ENCODE data around the gene NIT2. TPM values are rescaled to one million over a fixed set of nuclear protein-coding genes. Genes with fewer than 3 reads are reported as not detected.

Gene NIT2
- total and polyA plus RNA-seq, 9 of the 15 experiments (the other 6 are each of a cell fraction or from before 2014, with no cell fraction given) = 11.4 to 62.2 (median 22.1) TPM

DNA sequence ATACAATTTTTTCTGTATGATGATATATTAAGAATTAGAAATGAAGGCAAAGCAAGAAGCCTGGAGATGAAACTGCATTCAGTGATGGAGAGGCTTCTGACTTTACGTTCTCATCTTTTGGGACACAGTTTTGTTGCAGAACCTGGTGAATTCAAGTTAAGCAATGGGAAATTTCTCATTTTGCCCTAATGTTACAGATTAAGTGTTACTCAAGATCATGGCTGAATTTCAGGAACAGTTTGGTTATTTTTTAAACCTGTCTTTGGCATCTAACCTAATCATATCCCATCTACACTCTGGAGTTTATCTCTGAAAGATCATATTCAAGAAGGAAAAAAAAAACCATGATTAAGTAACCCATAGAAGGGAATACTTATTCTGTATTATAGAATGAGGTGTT, 6.0 kb downstream of the NIT2 start:
- POLR2A ChIA-PET = interaction anchor here (1.3 kb wide), 1 partner anchor 8 kb away, joined by 4 read pairs; no protein-coding TSS in a partner anchor
- 90% methylated on average over 1 of the region's 1 CpG for WGBS (ENCODE audit: insufficient coverage, low coverage, missing lambda C conversion rate)

More for the DNA sequence above, 6.0 kb downstream of the NIT2 start:
- ATAC-seq = no peak
- Histone ChIP-seq H3K9me3 (replicated peaks; ENCODE audit: control insufficient read depth, insufficient read depth, low read depth, low read length) (no peaks in the 10 kb centered on the region), H3K27ac (ENCODE audit: extremely low read depth, low read depth, low read length) (no peak overlapping the region), H3K4me2 (ENCODE audit: insufficient read depth, low read length) (no peak overlapping the region), H3K9ac (ENCODE audit: insufficient read depth in 1 of 2, low read depth in 2 of 2, low read length in 2 of 2) (no peak overlapping the region), H3K36me3 (ENCODE audit: control insufficient read depth, insufficient read depth, low read length) (peaks cover 10% of the 10 kb centered on the region; the same call in 2 of the 3 replicates), H3K9me1 (ENCODE audit: control insufficient read depth, insufficient read depth, low read length) (no peaks in the 10 kb centered on the region), H3K27me3 (ENCODE audit: control insufficient read depth in 2 of 2, insufficient read depth in 2 of 2, low read length in 2 of 2) (no peaks in the 10 kb centered on the region), H2AFZ (ENCODE audit: low read depth, low read length) (no peak overlapping the region), H3K79me2 (ENCODE audit: control insufficient read depth, insufficient read depth, low read length) (no peaks in the 10 kb centered on the region), H3K4me3 (no peak overlapping the region), H3K4me1 (replicated peaks in 1 of 2; ENCODE audit: control insufficient read depth in 2 of 2, insufficient read depth in 2 of 2, low read length in 2 of 2) (peaks cover 4 to 5% of the 10 kb centered on the region in 2 experiments; a peak in 3 of 5 replicates), H4K20me1 (replicated peaks; ENCODE audit: control insufficient read depth, insufficient read depth, low read length) (no peaks in the 10 kb centered on the region)
- no peak for TF ChIP-seq MAFK (IDR thresholded peaks at IDR 0.05; ENCODE audit: low read length)
- no peak for TF ChIP-seq PML (IDR thresholded peaks at IDR 0.05; ENCODE audit: low read length)
- no peak for TF ChIP-seq COPS2 (conservative IDR thresholded peaks at IDR 0.05)
- TF ChIP-seq ATF7 (IDR thresholded peaks at IDR 0.05) = no peak
- TF ChIP-seq, protein P1, sequence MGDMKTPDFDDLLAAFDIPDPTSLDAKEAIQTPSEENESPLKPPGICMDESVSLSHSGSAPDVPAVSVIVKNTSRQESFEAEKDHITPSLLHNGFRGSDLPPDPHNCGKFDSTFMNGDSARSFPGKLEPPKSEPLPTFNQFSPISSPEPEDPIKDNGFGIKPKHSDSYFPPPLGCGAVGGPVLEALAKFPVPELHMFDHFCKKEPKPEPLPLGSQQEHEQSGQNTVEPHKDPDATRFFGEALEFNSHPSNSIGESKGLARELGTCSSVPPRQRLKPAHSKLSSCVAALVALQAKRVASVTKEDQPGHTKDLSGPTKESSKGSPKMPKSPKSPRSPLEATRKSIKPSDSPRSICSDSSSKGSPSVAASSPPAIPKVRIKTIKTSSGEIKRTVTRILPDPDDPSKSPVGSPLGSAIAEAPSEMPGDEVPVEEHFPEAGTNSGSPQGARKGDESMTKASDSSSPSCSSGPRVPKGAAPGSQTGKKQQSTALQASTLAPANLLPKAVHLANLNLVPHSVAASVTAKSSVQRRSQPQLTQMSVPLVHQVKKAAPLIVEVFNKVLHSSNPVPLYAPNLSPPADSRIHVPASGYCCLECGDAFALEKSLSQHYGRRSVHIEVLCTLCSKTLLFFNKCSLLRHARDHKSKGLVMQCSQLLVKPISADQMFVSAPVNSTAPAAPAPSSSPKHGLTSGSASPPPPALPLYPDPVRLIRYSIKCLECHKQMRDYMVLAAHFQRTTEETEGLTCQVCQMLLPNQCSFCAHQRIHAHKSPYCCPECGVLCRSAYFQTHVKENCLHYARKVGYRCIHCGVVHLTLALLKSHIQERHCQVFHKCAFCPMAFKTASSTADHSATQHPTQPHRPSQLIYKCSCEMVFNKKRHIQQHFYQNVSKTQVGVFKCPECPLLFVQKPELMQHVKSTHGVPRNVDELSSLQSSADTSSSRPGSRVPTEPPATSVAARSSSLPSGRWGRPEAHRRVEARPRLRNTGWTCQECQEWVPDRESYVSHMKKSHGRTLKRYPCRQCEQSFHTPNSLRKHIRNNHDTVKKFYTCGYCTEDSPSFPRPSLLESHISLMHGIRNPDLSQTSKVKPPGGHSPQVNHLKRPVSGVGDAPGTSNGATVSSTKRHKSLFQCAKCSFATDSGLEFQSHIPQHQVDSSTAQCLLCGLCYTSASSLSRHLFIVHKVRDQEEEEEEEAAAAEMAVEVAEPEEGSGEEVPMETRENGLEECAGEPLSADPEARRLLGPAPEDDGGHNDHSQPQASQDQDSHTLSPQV (IDR thresholded peaks at IDR 0.05) = no peak
- TF ChIP-seq DACH1 (IDR thresholded peaks at IDR 0.05; ENCODE audit: partially characterized antibody) = no peak
- TF ChIP-seq CBX3 (IDR thresholded peaks at IDR 0.05; ENCODE audit: borderline replicate concordance in 1 of 2, low read length in 2 of 2) = no peak
- no peak for TF ChIP-seq POLR2AphosphoS2 (IDR thresholded peaks at IDR 0.05; ENCODE audit: low read length)
- TF ChIP-seq BRCA1 (IDR thresholded peaks at IDR 0.05) = no peak
- TF ChIP-seq BRCA1 (CRISPR knock-in tag; IDR thresholded peaks at IDR 0.05) = no peak
- TF ChIP-seq, protein P2, sequence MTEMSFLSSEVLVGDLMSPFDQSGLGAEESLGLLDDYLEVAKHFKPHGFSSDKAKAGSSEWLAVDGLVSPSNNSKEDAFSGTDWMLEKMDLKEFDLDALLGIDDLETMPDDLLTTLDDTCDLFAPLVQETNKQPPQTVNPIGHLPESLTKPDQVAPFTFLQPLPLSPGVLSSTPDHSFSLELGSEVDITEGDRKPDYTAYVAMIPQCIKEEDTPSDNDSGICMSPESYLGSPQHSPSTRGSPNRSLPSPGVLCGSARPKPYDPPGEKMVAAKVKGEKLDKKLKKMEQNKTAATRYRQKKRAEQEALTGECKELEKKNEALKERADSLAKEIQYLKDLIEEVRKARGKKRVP (CRISPR knock-in tag; IDR thresholded peaks at IDR 0.05) = no peak
- TF ChIP-seq TEAD1 (CRISPR knock-in tag; IDR thresholded peaks at IDR 0.05) = no peak
- CTCF ChIA-PET (ENCODE audit: low intra/inter-chr PET ratio) = no interaction called here
- BruUV-seq (replicated peaks) = no TSS peak
- FAIRE-seq = no peak
- in situ Hi-C loops (cut with MboI) = no loop called here
- no peak for DNase-seq (ENCODE audit: extremely low read depth in 1 of 4, low spot score in 3 of 4)
- intact Hi-C loops (cut with micrococcal nuclease) = no loop called here
